Subcutaneous adipose tissue (tissue), 4 donors: ENCODE data around the gene PCED1A. TPM values are rescaled to one million over a fixed set of nuclear protein-coding genes. Genes with fewer than 3 reads are reported as not detected.

Source experiments
- total RNA-seq, 4 donors: library from RNA; depleted of rRNA; stranded (reverse); fragments of >200 nt; gene quantifications; one replicate each; pipeline ENCODE4 v1.1.0, GENCODE V29; 2016
- TF ChIP-seq, protein P1 (sequence below): fragments of 450-650 bp; IDR thresholded peaks from one replicate; pipeline ENCODE4 v1.5.1; 2016; ENCODE audit warnings: low read depth, mild to moderate bottlenecking, control low read depth, antibody characterized with exemption, moderate library complexity

PCED1A gene, protein sequence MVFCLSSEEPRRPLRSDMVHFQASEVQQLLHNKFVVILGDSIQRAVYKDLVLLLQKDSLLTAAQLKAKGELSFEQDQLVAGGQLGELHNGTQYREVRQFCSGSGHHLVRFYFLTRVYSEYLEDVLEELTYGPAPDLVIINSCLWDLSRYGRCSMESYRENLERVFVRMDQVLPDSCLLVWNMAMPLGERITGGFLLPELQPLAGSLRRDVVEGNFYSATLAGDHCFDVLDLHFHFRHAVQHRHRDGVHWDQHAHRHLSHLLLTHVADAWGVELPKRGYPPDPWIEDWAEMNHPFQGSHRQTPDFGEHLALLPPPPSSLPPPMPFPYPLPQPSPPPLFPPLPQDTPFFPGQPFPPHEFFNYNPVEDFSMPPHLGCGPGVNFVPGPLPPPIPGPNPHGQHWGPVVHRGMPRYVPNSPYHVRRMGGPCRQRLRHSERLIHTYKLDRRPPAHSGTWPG
- 10 to 100 TPM; 24.0 to 39.7 (median 26.8) TPM for total RNA-seq

DNA sequence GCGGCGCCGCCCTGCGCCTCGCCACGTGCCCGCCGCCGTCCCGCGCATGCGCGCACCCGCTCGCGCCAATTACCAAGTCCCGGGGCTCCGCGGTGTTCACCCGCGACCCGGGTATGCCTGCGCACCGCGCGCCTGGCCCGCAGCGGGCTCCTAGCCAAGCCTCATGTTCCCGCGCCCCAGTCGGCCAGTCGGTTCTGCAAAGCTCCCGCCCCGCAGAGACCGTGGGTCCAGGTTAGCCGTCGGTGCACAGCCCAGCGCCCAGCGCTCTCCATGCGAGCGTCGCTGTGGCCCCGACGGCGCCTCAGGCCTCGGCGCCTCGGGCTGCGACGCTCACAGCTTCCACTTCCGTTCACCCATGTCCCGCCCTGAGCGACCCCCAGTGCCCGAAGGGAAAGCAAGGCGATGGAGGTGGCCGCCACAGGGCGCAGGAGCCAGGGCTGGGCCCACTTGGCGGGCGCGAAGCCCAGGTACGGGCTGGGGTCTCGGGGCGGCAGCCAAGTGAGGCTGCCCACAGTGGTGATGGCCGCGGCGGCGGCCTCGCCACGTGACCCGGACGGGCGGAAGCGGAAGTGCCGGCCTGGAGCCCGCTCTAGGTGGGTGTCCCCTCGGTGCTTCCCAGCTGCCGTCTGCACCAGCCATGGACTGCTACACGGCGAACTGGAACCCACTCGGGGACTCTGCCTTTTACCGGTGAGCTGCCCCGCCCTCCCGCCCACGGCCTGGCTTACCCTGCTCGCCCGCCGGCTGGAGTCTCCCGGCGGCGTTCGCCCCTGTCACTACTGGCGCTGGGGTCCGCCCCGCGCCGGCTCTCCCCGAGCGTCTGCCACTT lies at the start of gene PCED1A, which contains the start of gene VPS16:
PCED1A (minus strand) TSS at position 518 of the 829 bp plus-strand sequence. CDS start 743 bp downstream, outside the sequence.
VPS16 (plus strand) TSS at position 608 of the 829 bp plus-strand sequence; CDS start at position 638, 30 bp downstream.
- TF ChIP-seq, protein P1, sequence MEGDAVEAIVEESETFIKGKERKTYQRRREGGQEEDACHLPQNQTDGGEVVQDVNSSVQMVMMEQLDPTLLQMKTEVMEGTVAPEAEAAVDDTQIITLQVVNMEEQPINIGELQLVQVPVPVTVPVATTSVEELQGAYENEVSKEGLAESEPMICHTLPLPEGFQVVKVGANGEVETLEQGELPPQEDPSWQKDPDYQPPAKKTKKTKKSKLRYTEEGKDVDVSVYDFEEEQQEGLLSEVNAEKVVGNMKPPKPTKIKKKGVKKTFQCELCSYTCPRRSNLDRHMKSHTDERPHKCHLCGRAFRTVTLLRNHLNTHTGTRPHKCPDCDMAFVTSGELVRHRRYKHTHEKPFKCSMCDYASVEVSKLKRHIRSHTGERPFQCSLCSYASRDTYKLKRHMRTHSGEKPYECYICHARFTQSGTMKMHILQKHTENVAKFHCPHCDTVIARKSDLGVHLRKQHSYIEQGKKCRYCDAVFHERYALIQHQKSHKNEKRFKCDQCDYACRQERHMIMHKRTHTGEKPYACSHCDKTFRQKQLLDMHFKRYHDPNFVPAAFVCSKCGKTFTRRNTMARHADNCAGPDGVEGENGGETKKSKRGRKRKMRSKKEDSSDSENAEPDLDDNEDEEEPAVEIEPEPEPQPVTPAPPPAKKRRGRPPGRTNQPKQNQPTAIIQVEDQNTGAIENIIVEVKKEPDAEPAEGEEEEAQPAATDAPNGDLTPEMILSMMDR = no peak

DNA sequence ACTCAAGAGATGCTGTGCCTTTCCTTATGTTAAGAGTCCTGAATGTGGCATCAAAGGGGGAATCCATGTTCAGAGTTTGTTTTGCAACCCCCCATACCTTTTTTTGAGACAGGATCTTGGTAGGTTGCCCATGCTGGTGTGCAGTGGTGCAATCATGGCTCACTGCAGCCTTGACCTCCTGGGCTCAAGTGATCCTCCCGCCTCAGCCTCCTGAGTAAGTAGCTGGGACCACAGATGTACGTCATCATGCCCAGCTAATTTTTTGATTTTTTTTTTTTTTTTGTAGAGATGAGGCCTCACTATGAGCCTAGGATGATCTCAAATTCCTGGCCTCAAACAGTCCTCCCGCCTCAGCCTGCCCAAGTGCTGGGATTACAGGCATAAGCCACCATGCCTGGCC lies 49.3 kb upstream of the PCED1A start:
- TF ChIP-seq, protein P1 = no peak

DNA sequence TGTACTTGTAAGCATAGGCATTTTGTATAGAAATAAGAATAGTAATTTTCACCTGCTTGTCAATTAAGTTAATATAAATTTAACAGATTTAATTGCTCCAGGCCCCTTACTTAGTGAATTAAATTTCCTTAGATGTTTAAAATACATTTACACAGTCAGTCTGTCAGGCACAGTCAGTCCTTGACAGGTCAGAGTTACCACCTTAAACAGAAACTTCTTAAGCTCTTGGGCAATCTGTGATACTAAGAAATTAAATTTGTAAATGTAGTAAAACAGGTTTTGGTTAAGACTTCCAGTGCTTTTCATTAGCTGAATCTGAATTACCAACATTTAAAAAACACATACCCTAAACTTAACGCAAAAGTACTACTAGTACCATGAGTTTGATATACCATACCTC lies 48.8 kb upstream of the PCED1A start:
- TF ChIP-seq, protein P1 = no peak

DNA sequence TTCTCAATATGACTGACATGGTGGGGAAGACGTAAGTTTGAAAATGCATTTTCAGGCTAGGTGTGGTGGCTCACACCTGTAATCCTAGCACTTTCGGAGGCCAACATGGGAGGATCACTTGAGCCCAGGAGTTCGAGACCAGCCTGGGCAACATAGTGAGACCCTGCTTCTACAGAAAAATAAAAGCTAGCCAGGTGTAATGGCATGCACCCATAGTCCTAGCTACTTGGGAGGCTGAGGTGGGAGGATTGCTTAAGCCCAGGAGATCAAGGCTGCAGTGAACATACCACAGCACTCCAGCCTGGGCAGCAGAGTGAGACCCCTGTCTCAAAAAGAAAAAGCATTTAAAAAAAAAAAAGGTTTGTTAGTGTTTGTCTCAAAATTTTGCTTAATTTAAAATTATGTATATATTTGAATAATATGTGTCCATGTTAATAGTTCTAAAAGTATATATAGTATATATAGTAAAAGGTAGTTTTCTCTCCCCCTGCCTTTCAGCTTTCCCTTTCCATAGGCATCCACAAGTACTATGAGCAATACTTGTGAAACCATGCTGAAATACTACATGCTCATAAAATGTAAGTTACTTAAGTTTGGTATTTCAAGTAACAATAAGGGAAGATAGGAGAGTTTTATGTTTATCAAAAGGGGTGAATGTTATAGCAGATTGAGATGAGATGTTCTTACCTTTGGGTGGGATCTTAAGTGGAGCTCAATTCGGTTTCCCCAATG lies 47.9 kb upstream of the PCED1A start:
- TF ChIP-seq, protein P1 = no peak

DNA sequence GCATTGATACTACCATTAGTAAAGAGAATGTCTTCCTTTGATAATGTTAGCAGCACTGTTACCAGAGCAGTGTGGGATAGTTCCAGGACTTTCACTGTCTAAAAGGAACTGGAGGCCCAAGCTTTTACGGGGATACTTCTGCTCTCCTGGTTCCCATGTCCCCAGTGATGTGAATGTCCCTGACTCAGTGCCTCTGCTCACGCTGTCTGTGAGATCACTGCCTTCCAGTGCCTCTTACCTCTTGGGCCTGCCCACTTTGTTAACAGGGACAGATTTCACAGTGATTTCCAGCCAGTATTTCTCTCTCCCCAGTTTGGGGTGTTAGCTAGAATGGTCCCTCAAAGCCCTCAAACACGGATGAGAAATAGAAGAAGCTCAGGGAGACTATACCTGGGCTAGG lies 47.3 kb upstream of the PCED1A start:
- TF ChIP-seq, protein P1 = no peak

DNA sequence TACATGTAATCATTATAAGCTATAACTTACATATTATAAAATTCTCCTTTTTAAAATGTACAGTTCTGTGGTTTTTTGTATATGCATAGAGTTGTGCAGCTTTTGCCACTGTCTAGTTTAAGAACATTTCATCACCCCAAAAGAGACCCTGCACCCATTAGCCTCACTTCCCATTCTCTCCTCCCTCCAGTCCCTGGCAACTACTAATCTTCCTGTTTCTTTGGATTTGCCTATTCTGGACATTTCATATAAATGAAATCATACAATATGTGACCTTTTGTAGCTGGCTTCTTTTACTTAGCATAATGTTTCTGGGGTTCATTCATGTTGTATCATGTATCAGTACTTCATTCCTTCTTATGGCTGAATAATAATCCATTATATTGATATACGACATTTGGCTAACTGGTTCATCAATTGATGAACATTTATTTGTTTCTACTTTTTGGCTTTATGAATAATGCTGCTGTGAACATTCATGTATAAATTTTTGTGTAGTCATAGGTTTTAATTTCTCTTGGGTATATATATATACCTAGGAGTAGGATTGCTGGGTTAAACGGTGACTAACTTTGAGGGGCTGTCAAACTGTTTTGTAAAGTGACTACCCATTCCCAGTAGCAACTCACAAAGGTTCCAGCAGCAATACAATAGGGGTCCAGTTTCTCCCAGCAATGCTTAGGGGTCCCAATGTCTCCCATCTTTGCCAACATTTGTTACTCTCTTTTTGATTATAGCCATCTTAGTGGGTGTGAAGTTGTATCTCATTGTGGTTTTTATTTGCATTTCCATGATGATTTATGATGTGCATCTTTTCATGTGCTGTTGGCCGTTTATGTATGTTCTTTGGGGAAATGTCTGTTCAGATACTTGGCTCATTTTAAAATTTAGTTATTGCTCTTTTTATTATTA lies 43.5 kb upstream of the PCED1A start:
- TF ChIP-seq, protein P1 = no peak
